Measurements from ENCODE around the gene AGRP. TPM values are rescaled to one million over a fixed set of nuclear protein-coding genes. Genes with fewer than 3 reads are reported as not detected.
A peak's percentile ranks its signal among the peaks of the same experiment; 100 is the strongest.

AGRP gene
- total RNA-seq, 6 donors from 2014 or later = 3.5 to 7.6 (median 3.8) TPM; not detected in 3

DNA sequence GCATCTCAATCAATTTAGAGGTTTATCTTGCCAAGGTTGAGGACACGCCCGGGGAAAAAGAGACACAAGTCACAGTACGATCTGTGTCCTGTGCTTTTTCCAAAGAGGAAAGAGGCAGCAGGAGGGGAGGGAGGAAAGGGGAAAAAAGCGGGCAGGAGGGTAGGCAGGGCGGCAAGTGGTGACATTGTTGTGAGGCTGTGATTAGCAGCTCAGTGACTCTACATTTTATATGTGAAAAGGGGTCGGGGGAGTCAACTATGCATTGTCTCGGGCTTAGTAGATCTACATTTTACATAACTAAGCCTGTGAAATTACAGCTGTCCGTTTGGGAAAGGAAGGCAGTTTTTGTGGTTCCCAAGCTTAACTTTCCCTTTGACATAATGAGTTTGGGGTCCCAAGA, 23.1 kb upstream of the AGRP start:
- H3K4me3 ChIP-seq = no peak overlapping the region
- no peak for DNase-seq
- no peaks in the 10 kb centered on the region for H3K9me3 ChIP-seq
- no peaks in the 10 kb centered on the region for H3K27me3 ChIP-seq
- H3K4me1 ChIP-seq = peaks cover 18 to 34% (median 20%) of the 10 kb centered on the region in 4 donors
- peak overlapping the region in 1 of 4 donors; percentile 22 for H3K27ac ChIP-seq
- H3K36me3 ChIP-seq = no peaks in the 10 kb centered on the region
- 71 to 74% methylated on average over 8 of the region's 8 CpGs for WGBS, 2 donors
- TF ChIP-seq POLR2A (IDR thresholded peaks at IDR 0.05) = no peak
- ATAC-seq (ENCODE audit: low FRiP score in 2 of 2) = no peak

DNA sequence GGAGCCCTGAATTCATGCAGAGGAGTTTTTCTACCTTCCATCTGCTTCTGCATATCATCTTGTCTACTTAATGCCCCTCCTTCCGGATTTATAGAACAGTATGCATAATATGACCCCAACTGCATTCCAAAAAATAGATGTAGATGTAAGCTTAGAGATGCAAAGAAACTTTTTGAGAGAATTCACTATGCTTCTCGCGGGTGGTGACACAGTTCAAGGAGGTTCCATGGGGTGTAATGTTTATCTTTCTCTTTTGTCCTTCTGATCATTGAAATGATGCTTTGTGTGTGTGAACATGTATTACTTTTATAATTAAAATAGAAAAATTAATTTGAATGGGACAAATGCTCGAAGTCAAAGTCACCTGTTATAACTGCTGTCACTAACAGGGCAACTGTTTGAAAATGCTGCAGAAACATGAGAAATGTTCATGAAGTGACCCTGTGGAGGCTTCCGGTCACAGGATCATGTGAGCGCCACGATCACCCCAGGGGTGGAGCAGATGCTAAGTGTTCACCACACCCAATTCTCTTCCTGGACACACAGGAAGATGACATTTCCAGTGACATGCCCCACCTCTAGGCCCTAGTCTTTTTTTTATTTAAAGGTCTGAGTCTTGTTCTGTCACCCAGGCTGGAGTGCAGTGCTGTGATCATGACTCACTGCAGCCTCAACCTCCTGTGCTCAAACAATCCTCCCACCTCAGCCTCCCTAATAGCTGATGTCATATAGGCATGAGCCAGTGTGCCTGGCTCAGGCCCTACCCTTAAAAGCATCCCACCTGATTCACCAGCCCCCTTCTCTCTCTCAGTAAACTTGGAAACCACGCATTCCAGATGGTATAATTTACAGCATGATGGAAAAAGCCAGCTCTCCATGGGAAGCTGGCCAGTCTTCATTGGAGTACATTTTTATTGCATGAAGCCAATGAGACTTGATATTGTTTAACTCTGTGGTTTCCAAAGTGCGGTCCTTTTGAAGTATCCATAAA, 21.0 kb upstream of the AGRP start:
- ATAC-seq (ENCODE audit: low FRiP score in 2 of 2) (peak; percentile 66 to 93), DNase-seq (peak in 1 of 2 donors; percentile 78)
- H3K4me3 ChIP-seq = no peak overlapping the region
- peaks cover 18 to 34% (median 20%) of the 10 kb centered on the region in 4 donors for H3K4me1 ChIP-seq
- 58 to 68% methylated on average over 9 of the region's 9 CpGs for WGBS, 2 donors
- H3K9me3 ChIP-seq = no peaks in the 10 kb centered on the region
- peak overlapping the region; percentile 56 to 82 (median 72) for H3K27ac ChIP-seq
- no peak for TF ChIP-seq POLR2A (IDR thresholded peaks at IDR 0.05)
- TF ChIP-seq, protein P1, sequence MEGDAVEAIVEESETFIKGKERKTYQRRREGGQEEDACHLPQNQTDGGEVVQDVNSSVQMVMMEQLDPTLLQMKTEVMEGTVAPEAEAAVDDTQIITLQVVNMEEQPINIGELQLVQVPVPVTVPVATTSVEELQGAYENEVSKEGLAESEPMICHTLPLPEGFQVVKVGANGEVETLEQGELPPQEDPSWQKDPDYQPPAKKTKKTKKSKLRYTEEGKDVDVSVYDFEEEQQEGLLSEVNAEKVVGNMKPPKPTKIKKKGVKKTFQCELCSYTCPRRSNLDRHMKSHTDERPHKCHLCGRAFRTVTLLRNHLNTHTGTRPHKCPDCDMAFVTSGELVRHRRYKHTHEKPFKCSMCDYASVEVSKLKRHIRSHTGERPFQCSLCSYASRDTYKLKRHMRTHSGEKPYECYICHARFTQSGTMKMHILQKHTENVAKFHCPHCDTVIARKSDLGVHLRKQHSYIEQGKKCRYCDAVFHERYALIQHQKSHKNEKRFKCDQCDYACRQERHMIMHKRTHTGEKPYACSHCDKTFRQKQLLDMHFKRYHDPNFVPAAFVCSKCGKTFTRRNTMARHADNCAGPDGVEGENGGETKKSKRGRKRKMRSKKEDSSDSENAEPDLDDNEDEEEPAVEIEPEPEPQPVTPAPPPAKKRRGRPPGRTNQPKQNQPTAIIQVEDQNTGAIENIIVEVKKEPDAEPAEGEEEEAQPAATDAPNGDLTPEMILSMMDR (IDR thresholded peaks at IDR 0.05) = no peak
- peak; percentile 41 to 78 for TF ChIP-seq POLR2AphosphoS5 (IDR thresholded peaks at IDR 0.05)
- TF ChIP-seq EP300 (IDR thresholded peaks at IDR 0.05) = peak in 2 of 4 donors; percentile 56 to 57
- no peaks in the 10 kb centered on the region for H3K27me3 ChIP-seq
- no peaks in the 10 kb centered on the region for H3K36me3 ChIP-seq

DNA sequence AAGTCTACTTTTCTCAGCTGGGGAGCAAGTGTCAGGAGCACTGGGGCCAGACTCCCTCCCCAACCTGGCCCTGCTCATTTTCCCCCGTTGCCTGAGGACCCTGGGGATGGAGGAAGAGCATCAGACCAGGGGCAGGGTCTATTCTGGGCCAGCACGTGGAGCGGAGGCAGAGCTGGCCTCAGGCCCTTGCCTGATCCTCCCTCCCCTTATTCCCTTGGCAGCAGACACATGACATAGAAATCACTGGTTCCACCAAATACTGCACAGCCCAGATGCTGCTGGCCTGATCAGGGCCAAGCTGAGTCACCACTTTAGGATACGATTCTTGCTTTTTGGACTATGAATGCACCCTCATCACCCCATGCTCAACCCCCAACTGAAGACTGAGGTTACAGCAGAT, 15.8 kb upstream of the AGRP start:
- 76 to 80% methylated on average over 4 of the region's 4 CpGs for WGBS, 2 donors
- Histone ChIP-seq H3K27ac (no peak overlapping the region), H3K27me3 (no peaks in the 10 kb centered on the region), H3K4me1 (peaks cover 8 to 10% (median 9%) of the 10 kb centered on the region in 4 donors), H3K9me3 (no peaks in the 10 kb centered on the region), H3K4me3 (no peak overlapping the region), H3K36me3 (peaks cover 0 to 9% (median 0%) of the 10 kb centered on the region in 4 donors)
- DNase-seq = no peak
- peak in 1 of 2 donors; percentile 92 for ATAC-seq (ENCODE audit: low FRiP score in 2 of 2)
- TF ChIP-seq, protein P1 (IDR thresholded peaks at IDR 0.05) = no peak
- TF ChIP-seq POLR2A (IDR thresholded peaks at IDR 0.05) (no peak), POLR2AphosphoS5 (IDR thresholded peaks at IDR 0.05) (no peak), EP300 (IDR thresholded peaks at IDR 0.05) (no peak)

DNA sequence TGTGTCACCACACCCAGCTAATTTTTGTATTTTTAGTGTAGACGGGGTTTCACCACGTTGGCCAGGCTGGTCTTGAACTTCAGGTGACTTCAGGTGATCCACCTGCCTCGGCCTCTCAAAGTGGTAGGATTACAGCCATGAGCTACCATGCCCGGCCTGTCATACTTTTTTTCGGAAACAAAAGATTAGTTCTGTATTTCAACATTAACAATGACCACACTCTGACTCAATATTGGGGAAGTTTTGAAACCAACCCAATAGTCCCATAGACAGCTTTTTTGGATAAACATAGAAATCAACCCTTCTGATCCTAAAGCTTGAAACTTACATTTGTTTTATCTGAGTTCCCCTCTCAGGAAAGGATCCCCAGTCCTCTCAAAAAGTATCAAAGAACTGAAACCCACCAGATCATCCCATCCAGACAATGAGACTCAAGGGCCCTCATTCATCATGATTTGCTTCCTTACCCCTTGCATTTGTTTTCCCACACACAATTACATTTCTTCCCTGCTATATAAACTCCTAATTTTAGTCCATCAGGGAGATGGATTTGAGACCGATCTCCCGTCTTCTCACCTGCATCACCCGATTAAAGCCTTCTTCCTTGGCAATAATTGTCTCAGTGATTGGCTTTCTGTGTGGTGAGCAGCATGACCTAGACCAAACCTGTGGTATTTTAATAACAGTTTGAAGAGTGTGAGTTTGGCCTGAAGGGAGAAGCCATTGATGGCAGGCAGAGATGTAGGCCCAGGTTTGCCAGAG, 7.2 kb upstream of the AGRP start:
- 71 to 74% methylated on average over 8 of the region's 8 CpGs for WGBS, 2 donors
- peak overlapping the region; percentile 35 to 84 (median 58) for H3K27ac ChIP-seq
- ATAC-seq (ENCODE audit: low FRiP score in 2 of 2) = peak in 1 of 2 donors; percentile 39

More for the DNA sequence above, 7.2 kb upstream of the AGRP start:
- TF ChIP-seq POLR2A (IDR thresholded peaks at IDR 0.05) = no peak
- TF ChIP-seq, protein P1 (IDR thresholded peaks at IDR 0.05) = no peak
- peak in 1 of 2 donors; percentile 17 for TF ChIP-seq POLR2AphosphoS5 (IDR thresholded peaks at IDR 0.05)
- no peak for TF ChIP-seq EP300 (IDR thresholded peaks at IDR 0.05)
- no peaks in the 10 kb centered on the region for H3K36me3 ChIP-seq
- no peaks in the 10 kb centered on the region for H3K9me3 ChIP-seq
- no peak for DNase-seq
- no peak overlapping the region for H3K4me3 ChIP-seq
- peaks cover 9 to 34% (median 23%) of the 10 kb centered on the region in 4 donors for H3K4me1 ChIP-seq
- H3K27me3 ChIP-seq = no peaks in the 10 kb centered on the region
